ENCODE results near the gene LAMC3. TPM values are rescaled to one million over a fixed set of nuclear protein-coding genes. Genes with fewer than 3 reads are reported as not detected.
A peak's percentile ranks its signal among the peaks of the same experiment; 100 is the strongest.

LAMC3 gene
- total and polyA plus RNA-seq, 7 experiments from 2014 or later = 0.07 to 9.2 (median 3.5) TPM

DNA sequence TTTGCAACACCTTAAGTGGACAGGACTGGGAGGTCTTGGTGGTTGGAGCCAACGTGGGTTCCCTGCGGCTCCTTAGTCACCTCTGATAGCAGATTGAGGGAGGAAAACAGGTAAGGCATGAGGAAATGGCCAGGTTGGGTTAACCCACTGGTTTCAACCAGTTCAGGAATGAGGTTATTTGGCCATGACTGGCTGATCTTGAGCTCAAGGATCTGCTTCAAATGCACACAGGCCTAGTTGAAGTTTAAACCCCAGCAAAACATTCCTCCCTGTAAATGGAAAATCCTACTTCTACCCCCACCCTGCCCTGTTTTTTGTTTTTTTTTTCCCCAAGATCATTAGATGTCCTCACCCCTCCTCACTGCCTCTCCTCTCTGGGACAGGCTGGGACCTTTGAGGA, 113.2 kb downstream of the LAMC3 start:
- POLR2A ChIA-PET = no interaction called here
- intact Hi-C loops (cut with micrococcal nuclease) = loop anchor here (10.0 kb wide), 4 partner anchors 623 to 1823 kb away; partner anchors contain the start of genes MED27 (in 1 of the 2), NTNG2 (in 1 of the 2), RAPGEF1 (in 1 of the 2) and TSC1 (in 1 of the 2)
- H3K27ac Mint-ChIP-seq = no peak overlapping the region

DNA sequence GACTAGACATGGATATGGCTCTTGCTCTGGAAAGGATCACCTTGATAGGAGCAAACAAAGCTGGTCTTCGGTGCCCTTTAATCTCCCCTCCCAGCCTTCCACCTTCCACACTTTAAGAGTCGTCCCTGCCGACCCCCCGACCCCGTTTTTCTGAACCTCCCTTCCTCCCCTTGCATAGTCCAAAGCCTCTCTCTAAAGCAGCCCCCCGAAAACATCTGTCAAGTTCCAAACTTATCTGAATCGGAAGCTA, 116.0 kb downstream of the LAMC3 start:
- H3K36me3 ChIP-seq (ENCODE audit: control insufficient read depth in 2 of 3, insufficient read depth in 3 of 3, low read length in 3 of 3) = peaks cover 8 to 30% (median 8%) of the 10 kb centered on the region in 3 experiments
- CTCF ChIA-PET = no interaction called here
- peaks cover 12 to 14% of the 10 kb centered on the region in 2 donors for H3K4me1 ChIP-seq (ENCODE audit: control insufficient read depth in 2 of 2, insufficient read depth in 2 of 2, low read length in 2 of 2)
- peak overlapping the region; percentile 88 for H3K27ac ChIP-seq (ENCODE audit: low read depth, low read length)
- peak overlapping the region; percentile 93 to 100 (median 99) for H3K4me3 Mint-ChIP-seq
- H3K9me3 Mint-ChIP-seq = peaks cover 0 to 7% (median 0%) of the 10 kb centered on the region in 11 donors
- intact Hi-C loops (cut with micrococcal nuclease) = loop anchor here (1.0 to 10.0 kb wide), 15 partner anchors 66 to 1820 kb away; partner anchors contain the start of genes UCK1 (in 2 of the 2), EXOSC2 (in 1 of the 2), FAM78A (in 1 of the 2) and MED27 (in 1 of the 2)
- no peaks in the 10 kb centered on the region for H3K27me3 ChIP-seq (ENCODE audit: control insufficient read depth in 2 of 2, insufficient read depth in 2 of 2, low read length in 2 of 2)
- peaks cover 0 to 5% (median 0%) of the 10 kb centered on the region in 5 donors for H3K27me3 Mint-ChIP-seq
- ATAC-seq (no peak), DNase-seq (no peak)
- peaks cover 12 to 44% (median 31%) of the 10 kb centered on the region in 7 donors for H3K4me1 Mint-ChIP-seq
- POLR2A ChIA-PET = interaction anchor here (0.6 to 1.7 kb wide), 16 partner anchors 9 to 1230 kb away, joined by 3 to 6 read pairs (median 3); partner anchors contain the start of genes EXOSC2, MED27 and SETX
- H3K27ac Mint-ChIP-seq = peak overlapping the region; percentile 98 to 99 (median 99)
- H3K36me3 Mint-ChIP-seq = peaks cover 0 to 21% (median 14%) of the 10 kb centered on the region in 5 donors
- peak overlapping the region; percentile 96 for H3K4me3 ChIP-seq (ENCODE audit: low read length)
- H3K9me3 ChIP-seq (ENCODE audit: control insufficient read depth in 2 of 3, low read length in 3 of 3) = no peaks in the 10 kb centered on the region

More for the DNA sequence above, 113.2 kb downstream of the LAMC3 start:
- no peaks in the 10 kb centered on the region for H3K9me3 ChIP-seq (ENCODE audit: control insufficient read depth in 2 of 3, low read length in 3 of 3)
- H3K4me3 ChIP-seq (ENCODE audit: low read length) = no peak overlapping the region
- H3K36me3 ChIP-seq (ENCODE audit: control insufficient read depth in 2 of 3, insufficient read depth in 3 of 3, low read length in 3 of 3) = peaks cover 0 to 2% (median 0%) of the 10 kb centered on the region in 3 experiments
- DNase-seq (no peak), ATAC-seq (no peak)
- H3K4me1 ChIP-seq (ENCODE audit: control insufficient read depth in 2 of 2, insufficient read depth in 2 of 2, low read length in 2 of 2) = peaks cover 12 to 14% of the 10 kb centered on the region in 2 donors
- CTCF ChIA-PET = no interaction called here
- no peak overlapping the region for H3K27ac ChIP-seq (ENCODE audit: low read depth, low read length)
- Mint-ChIP-seq H3K4me1 (peaks cover 12 to 24% (median 19%) of the 10 kb centered on the region in 7 donors), H3K9me3 (peaks cover 0 to 5% (median 0%) of the 10 kb centered on the region in 11 donors), H3K27me3 (peaks cover 0 to 12% (median 0%) of the 10 kb centered on the region in 5 donors), H3K4me3 (peak overlapping the region in 1 of 10 donors; percentile 40), H3K36me3 (peaks cover 0 to 3% (median 0%) of the 10 kb centered on the region in 5 donors)
- H3K27me3 ChIP-seq (ENCODE audit: control insufficient read depth in 2 of 2, insufficient read depth in 2 of 2, low read length in 2 of 2) = no peaks in the 10 kb centered on the region

DNA sequence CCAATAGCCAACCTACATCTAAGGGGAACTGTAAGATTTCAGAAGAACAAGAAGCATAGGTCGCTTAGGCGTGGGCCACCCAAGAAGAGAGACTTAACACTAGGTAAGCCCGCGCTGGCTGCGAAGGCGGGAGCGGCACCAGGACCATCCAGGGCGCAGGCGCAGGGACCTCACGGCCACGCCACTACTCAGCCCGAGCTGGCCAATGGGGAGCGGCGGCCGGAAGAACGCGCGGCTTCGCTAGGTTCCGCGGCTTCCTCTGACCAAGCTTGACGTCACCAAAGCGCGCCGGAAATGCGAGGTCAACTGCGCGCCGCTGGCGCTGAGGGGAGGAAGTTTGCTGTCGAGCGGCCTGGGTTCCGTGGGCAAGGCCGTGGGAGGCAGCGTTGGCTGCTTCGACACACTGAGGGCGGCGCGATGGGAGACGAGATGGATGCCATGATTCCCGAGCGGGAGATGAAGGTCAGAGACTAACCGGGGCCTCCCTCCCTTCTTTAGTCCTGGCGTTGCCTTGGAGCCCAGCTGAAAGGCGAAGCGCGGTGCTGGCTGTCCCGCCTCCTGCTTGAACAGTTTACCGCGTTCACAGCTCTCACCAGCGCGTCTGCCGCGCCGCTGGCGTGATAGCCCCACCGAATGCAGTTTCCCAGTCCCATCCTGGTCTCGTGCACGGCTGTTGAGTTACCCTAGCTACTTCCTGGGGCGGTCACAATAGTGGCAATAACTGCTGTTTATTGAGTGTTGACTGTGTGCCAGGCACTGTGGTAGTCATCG, 116.5 kb downstream of the LAMC3 start, which contains the start of gene NUP214:
TSS of gene NUP214 (plus strand) at position 299 of the 771 bp plus-strand sequence. CDS start at position 418, 119 bp downstream.
- peak; percentile 99 for ATAC-seq
- peaks cover 0 to 7% (median 0%) of the 10 kb centered on the region in 11 donors for H3K9me3 Mint-ChIP-seq
- Histone ChIP-seq H3K4me1 (ENCODE audit: control insufficient read depth in 2 of 2, insufficient read depth in 2 of 2, low read length in 2 of 2) (peaks cover 12 to 14% of the 10 kb centered on the region in 2 donors), H3K36me3 (ENCODE audit: control insufficient read depth in 2 of 3, insufficient read depth in 3 of 3, low read length in 3 of 3) (peaks cover 8 to 35% (median 11%) of the 10 kb centered on the region in 3 experiments), H3K9me3 (ENCODE audit: control insufficient read depth in 2 of 3, low read length in 3 of 3) (no peaks in the 10 kb centered on the region), H3K27ac (ENCODE audit: low read depth, low read length) (peak within 1 kb of the TSS; percentile 88), H3K4me3 (ENCODE audit: low read length) (peak within 1 kb of the TSS; percentile 96), H3K27me3 (ENCODE audit: control insufficient read depth in 2 of 2, insufficient read depth in 2 of 2, low read length in 2 of 2) (no peaks in the 10 kb centered on the region)
- H3K27ac Mint-ChIP-seq = peak within 1 kb of the TSS; percentile 98 to 99 (median 99)
- ChIA-PET CTCF (interaction anchor here (0.6 kb wide), 1 partner anchor 12 kb away, joined by 3 read pairs; no protein-coding TSS in a partner anchor), POLR2A (interaction anchor here (0.6 to 1.7 kb wide), 20 partner anchors 8 to 1230 kb away, joined by 3 to 6 read pairs (median 3); partner anchors contain the start of genes EXOSC2, MED27 and SETX)
- peaks cover 0 to 5% (median 0%) of the 10 kb centered on the region in 5 donors for H3K27me3 Mint-ChIP-seq
- H3K36me3 Mint-ChIP-seq = peaks cover 0 to 24% (median 15%) of the 10 kb centered on the region in 5 donors
- peak within 1 kb of the TSS; percentile 93 to 100 (median 99) for H3K4me3 Mint-ChIP-seq
- intact Hi-C loops (cut with micrococcal nuclease) = loop anchor here (1.0 to 10.0 kb wide), 15 partner anchors 67 to 1819 kb away; partner anchors contain the start of genes UCK1 (in 2 of the 2), EXOSC2 (in 1 of the 2), FAM78A (in 1 of the 2) and MED27 (in 1 of the 2)
- peak; percentile 98 to 100 (median 99) for DNase-seq
- H3K4me1 Mint-ChIP-seq = peaks cover 12 to 45% (median 33%) of the 10 kb centered on the region in 7 donors

DNA sequence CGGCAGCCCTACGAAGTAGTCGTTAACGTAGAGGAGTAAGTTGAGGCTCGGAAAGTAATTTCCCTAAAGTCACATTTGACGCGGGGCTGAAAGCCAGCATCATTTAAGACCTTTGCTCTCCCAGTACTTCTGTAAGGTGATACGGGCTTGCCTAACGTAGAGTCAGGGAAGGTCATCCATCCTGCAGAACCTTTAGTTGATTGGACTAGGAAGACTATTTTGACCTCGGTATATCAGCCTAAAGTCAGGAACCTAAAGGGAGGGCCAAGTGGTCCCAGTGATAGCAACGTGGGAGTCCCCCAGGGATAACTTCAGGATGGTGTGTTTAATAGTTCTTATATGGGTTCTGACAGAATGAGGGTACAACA, 117.1 kb downstream of the LAMC3 start:
- ATAC-seq (no peak), DNase-seq (no peak)
- POLR2A ChIA-PET = interaction anchor here (0.6 to 1.7 kb wide), 10 partner anchors 8 to 1229 kb away, joined by 3 to 6 read pairs (median 3); partner anchors contain the start of genes MED27 and SETX

DNA sequence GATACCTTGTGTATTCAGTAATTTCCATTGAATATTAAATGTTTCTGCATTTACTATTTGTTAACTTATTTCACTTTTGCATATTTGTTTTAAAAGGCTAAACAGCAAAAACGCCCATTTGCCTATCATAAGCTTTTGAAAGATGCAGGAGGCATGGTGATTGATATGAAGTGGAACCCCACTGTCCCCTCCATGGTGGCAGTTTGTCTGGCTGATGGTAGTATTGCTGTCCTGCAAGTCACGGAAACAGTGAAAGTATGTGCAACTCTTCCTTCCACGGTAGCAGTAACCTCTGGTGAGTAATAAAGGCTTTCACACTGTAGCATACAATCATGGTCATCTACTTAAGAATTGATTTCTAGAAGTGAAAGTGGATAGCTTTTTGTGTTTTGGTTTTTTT, 120.2 kb downstream of the LAMC3 start:
- H3K27ac Mint-ChIP-seq = peak overlapping the region in 1 of 9 donors; percentile 52
- intact Hi-C loops (cut with micrococcal nuclease) = loop anchor here (5.0 to 10.0 kb wide), 6 partner anchors 148 to 1816 kb away; partner anchors contain the start of genes FAM78A (in 1 of the 2), MED27 (in 1 of the 2), NTNG2 (in 1 of the 2) and RAPGEF1 (in 1 of the 2)
- H3K27me3 ChIP-seq (ENCODE audit: control insufficient read depth in 2 of 2, insufficient read depth in 2 of 2, low read length in 2 of 2) = no peaks in the 10 kb centered on the region
- H3K4me3 Mint-ChIP-seq = no peak overlapping the region
- peaks cover 18 to 49% (median 36%) of the 10 kb centered on the region in 7 donors for H3K4me1 Mint-ChIP-seq
- ChIA-PET POLR2A (no interaction called here), CTCF (no interaction called here)
- H3K36me3 Mint-ChIP-seq = peaks cover 4 to 47% (median 31%) of the 10 kb centered on the region in 5 donors
- peaks cover 0 to 7% (median 0%) of the 10 kb centered on the region in 11 donors for H3K9me3 Mint-ChIP-seq
- H3K4me3 ChIP-seq (ENCODE audit: low read length) = no peak overlapping the region
- ATAC-seq (no peak), DNase-seq (no peak)
- peaks cover 0 to 5% (median 0%) of the 10 kb centered on the region in 5 donors for H3K27me3 Mint-ChIP-seq
- H3K36me3 ChIP-seq (ENCODE audit: control insufficient read depth in 2 of 3, insufficient read depth in 3 of 3, low read length in 3 of 3) = peaks cover 20 to 70% (median 36%) of the 10 kb centered on the region in 3 experiments
- H3K9me3 ChIP-seq (ENCODE audit: control insufficient read depth in 2 of 3, low read length in 3 of 3) = no peaks in the 10 kb centered on the region
- peaks cover 12 to 14% of the 10 kb centered on the region in 2 donors for H3K4me1 ChIP-seq (ENCODE audit: control insufficient read depth in 2 of 2, insufficient read depth in 2 of 2, low read length in 2 of 2)
- H3K27ac ChIP-seq (ENCODE audit: low read depth, low read length) = no peak overlapping the region

More for the DNA sequence above, 117.1 kb downstream of the LAMC3 start:
- H3K36me3 Mint-ChIP-seq = peaks cover 0 to 27% (median 17%) of the 10 kb centered on the region in 5 donors
- peaks cover 0 to 5% (median 0%) of the 10 kb centered on the region in 5 donors for H3K27me3 Mint-ChIP-seq
- peaks cover 12 to 14% of the 10 kb centered on the region in 2 donors for H3K4me1 ChIP-seq (ENCODE audit: control insufficient read depth in 2 of 2, insufficient read depth in 2 of 2, low read length in 2 of 2)
- CTCF ChIA-PET = interaction anchor here (0.6 kb wide), 1 partner anchor 11 kb away, joined by 3 read pairs; no protein-coding TSS in a partner anchor
- H3K4me3 Mint-ChIP-seq = peak overlapping the region; percentile 93 to 100 (median 99)
- H3K27me3 ChIP-seq (ENCODE audit: control insufficient read depth in 2 of 2, insufficient read depth in 2 of 2, low read length in 2 of 2) = no peaks in the 10 kb centered on the region
- H3K36me3 ChIP-seq (ENCODE audit: control insufficient read depth in 2 of 3, insufficient read depth in 3 of 3, low read length in 3 of 3) = peaks cover 13 to 41% (median 17%) of the 10 kb centered on the region in 3 experiments
- H3K9me3 ChIP-seq (ENCODE audit: control insufficient read depth in 2 of 3, low read length in 3 of 3) = no peaks in the 10 kb centered on the region
- intact Hi-C loops (cut with micrococcal nuclease) = loop anchor here (5.0 to 10.0 kb wide), 6 partner anchors 151 to 1819 kb away; partner anchors contain the start of genes FAM78A (in 1 of the 2), MED27 (in 1 of the 2), NTNG2 (in 1 of the 2) and RAPGEF1 (in 1 of the 2)
- H3K4me3 ChIP-seq (ENCODE audit: low read length) = peak overlapping the region; percentile 96
- peak overlapping the region; percentile 88 for H3K27ac ChIP-seq (ENCODE audit: low read depth, low read length)
- peaks cover 12 to 46% (median 36%) of the 10 kb centered on the region in 7 donors for H3K4me1 Mint-ChIP-seq
- peak overlapping the region; percentile 98 to 99 (median 99) for H3K27ac Mint-ChIP-seq
- H3K9me3 Mint-ChIP-seq = peaks cover 0 to 7% (median 0%) of the 10 kb centered on the region in 11 donors

DNA sequence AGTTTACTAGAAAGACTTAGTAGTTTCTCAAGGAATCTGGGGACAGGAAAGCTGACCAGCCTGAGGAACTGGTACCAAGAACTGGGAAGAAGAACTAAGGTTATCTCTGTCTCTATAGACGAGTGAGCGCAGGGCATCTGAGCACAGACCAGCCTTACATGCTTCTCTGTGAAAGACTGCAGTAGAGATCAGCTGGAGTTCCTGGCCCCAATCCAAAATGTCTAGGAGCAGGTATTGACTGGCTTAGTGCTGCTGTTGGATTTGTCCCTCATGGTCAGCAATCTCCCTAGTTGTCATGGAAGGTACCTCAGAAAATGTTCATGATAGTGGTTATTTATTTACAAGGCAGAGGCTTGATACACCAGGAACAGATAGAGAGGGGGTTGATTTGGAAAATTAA, 129.7 kb downstream of the LAMC3 start:
- no peak for ATAC-seq
- Histone ChIP-seq H3K4me3 (ENCODE audit: low read length) (no peak overlapping the region), H3K9me3 (ENCODE audit: control insufficient read depth in 2 of 3, low read length in 3 of 3) (no peaks in the 10 kb centered on the region), H3K4me1 (ENCODE audit: control insufficient read depth in 2 of 2, insufficient read depth in 2 of 2, low read length in 2 of 2) (no peaks in the 10 kb centered on the region), H3K27me3 (ENCODE audit: control insufficient read depth in 2 of 2, insufficient read depth in 2 of 2, low read length in 2 of 2) (no peaks in the 10 kb centered on the region), H3K27ac (ENCODE audit: low read depth, low read length) (no peak overlapping the region), H3K36me3 (ENCODE audit: control insufficient read depth in 2 of 3, insufficient read depth in 3 of 3, low read length in 3 of 3) (peaks cover 14 to 90% (median 70%) of the 10 kb centered on the region in 3 experiments)
- Mint-ChIP-seq H3K4me3 (no peak overlapping the region), H3K27ac (peak overlapping the region in 1 of 9 donors; percentile 56), H3K27me3 (no peaks in the 10 kb centered on the region), H3K4me1 (peaks cover 0 to 6% (median 0%) of the 10 kb centered on the region in 7 donors), H3K9me3 (no peaks in the 10 kb centered on the region), H3K36me3 (peaks cover 20 to 64% (median 44%) of the 10 kb centered on the region in 5 donors)
- ChIA-PET POLR2A (no interaction called here), CTCF (interaction anchor here (0.8 kb wide), 1 partner anchor 640 kb away, joined by 6 read pairs; no protein-coding TSS in a partner anchor)
- no peak for DNase-seq
- intact Hi-C loops (cut with micrococcal nuclease) = no loop called here
